ENCODE data around the gene RSAD2.

Gene RSAD2

DNA sequence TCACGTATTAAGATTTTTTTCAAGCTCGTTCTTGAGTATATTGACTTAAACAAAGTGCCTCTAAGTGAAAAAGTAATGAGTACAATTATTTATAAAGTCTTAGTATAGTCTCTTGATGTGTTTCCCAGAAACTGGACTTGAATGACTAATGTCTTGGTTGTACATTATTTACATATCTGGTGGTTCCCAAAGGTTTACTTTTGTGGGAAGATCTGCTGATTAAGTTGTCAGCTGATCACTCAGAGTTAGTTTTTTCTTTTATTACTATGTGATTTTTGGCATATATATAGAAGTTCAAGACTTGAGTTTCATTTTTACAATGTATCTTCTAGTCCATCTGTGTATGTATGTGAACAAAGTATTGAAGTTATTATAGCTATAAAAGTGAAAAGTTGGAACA lies 69.1 kb downstream of the RSAD2 start:
- peaks cover 47% of the 10 kb centered on the region for H3K36me3 Mint-ChIP-seq (ENCODE audit: low read depth)
- H3K4me3 Mint-ChIP-seq, result no peak overlapping the region
- TF ChIP-seq, protein P1, sequence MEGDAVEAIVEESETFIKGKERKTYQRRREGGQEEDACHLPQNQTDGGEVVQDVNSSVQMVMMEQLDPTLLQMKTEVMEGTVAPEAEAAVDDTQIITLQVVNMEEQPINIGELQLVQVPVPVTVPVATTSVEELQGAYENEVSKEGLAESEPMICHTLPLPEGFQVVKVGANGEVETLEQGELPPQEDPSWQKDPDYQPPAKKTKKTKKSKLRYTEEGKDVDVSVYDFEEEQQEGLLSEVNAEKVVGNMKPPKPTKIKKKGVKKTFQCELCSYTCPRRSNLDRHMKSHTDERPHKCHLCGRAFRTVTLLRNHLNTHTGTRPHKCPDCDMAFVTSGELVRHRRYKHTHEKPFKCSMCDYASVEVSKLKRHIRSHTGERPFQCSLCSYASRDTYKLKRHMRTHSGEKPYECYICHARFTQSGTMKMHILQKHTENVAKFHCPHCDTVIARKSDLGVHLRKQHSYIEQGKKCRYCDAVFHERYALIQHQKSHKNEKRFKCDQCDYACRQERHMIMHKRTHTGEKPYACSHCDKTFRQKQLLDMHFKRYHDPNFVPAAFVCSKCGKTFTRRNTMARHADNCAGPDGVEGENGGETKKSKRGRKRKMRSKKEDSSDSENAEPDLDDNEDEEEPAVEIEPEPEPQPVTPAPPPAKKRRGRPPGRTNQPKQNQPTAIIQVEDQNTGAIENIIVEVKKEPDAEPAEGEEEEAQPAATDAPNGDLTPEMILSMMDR (IDR thresholded peaks at IDR 0.05; ENCODE audit: unreplicated experiment in 3 of 3), result no peak
- peak overlapping the region in 1 of 3 experiments; percentile 9 for H3K27ac Mint-ChIP-seq
- H3K27me3 Mint-ChIP-seq (ENCODE audit: low read depth), result no peaks in the 10 kb centered on the region
- H3K9me3 Mint-ChIP-seq, result no peaks in the 10 kb centered on the region
- peaks cover 36% of the 10 kb centered on the region for H3K4me1 Mint-ChIP-seq
